Midbrain (tissue), 1 donor: ENCODE measurements around the gene SUSD4.
"Not testable (repeated sequence)": the region's sequence is repeated elsewhere in the genome, so short reads cannot be mapped to it uniquely, and the experiment has no call there.

Experiments used
- DNase-seq: peaks from one replicate; lab custom pipeline; 2025; lab: John Stamatoyannopoulos, UW

The SUSD4 gene

GRCh38 chr1:223363856-223364684, at the start of gene SUSD4:
TSS of gene SUSD4 (minus strand) at chr1:223364176. CDS start at chr1:223363425, 751 bp downstream.
- peak; percentile 67 for DNase-seq

- DNase-seq, result no peak
These were observed 49.2 kb upstream of the SUSD4 start for GRCh38 chr1:223413216-223413615.

GRCh38 chr1:223411710-223412109, 47.7 kb upstream of the SUSD4 start:
- no peak for DNase-seq

DNA sequence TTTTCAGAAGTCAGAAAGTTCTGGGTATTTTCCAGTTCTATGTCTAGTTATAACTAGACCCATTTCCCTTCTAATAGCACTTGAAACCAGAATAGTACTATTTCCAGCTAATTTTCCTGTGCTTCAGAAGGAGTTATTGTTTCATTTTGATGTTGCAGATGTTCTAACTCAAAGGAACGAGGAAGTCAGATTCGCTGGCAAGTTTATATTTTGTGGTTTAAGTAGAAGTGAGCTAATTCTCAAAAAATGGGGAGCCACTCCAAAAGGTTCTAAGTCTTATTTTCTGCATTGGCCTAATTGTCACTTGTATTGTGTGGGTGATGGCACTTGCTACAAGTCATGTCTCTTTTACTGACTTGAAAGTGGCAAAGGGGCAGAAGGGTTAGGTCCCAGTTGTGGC, 47.3 kb upstream of the SUSD4 start:
- no peak for DNase-seq

DNA sequence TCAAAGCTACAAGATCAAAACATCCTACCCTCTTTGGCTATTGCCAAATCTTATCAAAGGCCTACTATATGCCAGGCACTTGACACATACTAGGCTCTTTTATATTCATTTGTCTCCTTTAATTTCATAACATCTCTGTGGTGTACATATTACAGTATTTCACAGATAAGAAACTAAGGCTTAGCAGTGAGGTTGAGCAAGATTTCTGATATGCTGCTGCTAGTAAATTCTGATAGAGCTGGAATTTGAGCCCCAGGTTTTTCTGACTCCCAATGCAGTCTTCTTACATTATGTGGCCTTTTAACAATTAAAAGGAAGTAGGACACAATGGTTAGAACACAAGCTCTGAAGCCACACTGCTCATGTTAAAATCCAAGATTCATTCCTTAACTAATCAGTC, 46.1 kb upstream of the SUSD4 start:
- DNase-seq, result no peak

DNA sequence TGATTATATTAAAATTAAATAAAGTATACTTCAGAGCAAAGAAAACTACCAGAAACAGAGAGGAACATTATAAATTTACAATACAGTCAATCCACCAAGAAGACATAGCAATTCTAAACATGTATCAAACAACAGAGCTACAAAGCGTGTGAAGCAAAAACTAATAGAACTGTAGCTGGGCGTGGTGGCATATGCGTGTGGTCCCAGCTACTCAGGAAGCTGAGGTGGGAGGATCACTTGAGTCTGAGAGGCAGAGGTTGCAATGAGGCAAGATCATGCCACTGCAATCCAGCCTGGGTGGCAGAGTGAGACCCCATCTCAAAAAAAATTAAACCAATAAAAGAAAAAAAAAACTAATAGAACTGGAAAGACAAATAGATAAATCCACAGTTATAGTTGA, 41.5 kb upstream of the SUSD4 start:
- DNase-seq, result no peak

DNA sequence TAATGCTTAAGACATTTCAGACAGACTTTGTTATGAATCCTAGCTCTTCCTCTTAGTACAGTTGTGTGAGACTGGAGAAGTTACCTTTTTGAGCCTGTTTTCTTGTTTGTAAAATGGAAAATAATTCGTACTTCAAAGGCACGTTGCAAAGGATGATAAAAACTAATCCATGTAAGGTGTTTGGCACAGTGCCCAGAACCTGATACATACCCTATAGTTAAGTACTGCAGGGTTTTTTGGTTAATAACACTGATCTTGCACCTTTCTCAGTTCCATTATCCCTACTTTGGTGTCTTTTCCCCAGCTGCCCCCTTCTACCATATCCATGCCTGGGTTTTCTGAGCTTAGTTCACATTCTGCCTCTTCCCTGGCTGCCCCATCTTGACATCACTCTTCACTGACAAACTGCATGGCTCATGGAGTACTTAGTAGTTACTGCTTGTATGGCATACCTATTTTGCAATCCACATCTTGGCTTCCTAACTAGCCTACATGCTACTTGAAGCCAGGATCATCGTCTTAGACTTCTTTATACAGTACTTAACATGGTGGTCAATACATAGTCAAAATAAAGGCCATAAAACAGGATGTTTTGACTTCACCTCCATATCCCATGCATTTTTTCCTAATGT, 39.3 kb upstream of the SUSD4 start:
- no peak for DNase-seq

DNA sequence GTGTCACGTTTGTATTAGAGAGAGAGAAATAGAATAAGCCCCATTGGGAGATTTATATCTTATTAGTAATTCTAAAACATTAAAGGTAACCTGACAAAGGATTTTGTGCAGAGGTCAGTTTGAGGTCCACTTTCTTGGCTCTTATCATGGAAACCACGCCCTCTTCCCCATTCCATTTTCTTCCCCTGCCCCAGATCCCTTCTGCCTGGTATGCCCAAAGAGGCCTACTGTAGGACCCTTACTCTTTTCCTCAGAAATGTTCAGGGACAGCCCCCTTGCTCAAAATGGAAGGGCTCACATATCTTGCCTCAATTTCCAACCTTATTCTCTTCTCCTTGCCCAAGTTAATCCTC, 38.8 kb upstream of the SUSD4 start:
- no peak for DNase-seq

DNA sequence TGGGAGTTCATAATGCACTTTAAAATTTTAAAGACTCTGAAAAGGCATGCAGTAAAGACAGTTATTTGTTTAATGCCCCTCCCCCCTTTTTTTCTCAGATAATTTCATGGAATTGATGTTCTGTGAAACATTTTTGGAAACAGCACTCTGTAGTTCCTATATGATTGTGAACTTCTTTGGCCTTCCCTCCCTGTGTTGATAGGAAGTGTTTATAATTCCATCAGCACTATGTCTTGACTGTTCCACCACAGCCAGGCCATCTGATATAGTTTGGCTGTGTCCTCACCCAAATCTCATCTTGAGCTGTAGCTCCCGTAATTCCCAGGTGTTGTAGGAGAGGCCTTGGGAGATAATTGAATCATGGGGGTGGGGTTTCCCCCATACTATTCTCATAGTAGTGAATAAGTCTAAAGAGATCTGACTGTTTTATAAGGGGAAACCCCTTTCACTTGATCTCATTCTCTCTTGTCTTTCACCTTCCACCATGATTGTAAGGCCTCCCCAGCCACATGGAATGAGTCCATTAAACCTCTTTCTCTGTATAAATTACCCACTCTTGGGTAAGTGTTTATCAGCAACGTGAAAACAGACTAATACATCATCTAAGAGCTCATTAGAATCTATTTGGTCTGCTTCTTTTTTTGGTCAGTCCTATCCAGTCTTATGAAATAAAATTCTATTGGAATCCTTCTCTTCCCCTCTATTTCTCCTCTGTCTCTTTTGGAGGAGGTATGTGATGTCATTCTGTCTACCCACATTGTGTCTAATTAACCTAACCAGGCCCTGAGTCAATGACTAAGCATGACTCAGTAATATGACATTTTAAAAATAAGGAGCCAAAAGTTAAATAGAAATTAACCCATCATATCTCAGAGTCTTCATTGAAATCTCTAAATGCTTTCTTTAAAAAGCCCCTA, 38.2 kb upstream of the SUSD4 start:
- DNase-seq, result no peak

GRCh38 chr1:223399393-223399792, 35.4 kb upstream of the SUSD4 start:
- DNase-seq, result not testable (repeated sequence)

- no peak for DNase-seq
These were observed 30.7 kb upstream of the SUSD4 start for GRCh38 chr1:223394706-223395105.

DNA sequence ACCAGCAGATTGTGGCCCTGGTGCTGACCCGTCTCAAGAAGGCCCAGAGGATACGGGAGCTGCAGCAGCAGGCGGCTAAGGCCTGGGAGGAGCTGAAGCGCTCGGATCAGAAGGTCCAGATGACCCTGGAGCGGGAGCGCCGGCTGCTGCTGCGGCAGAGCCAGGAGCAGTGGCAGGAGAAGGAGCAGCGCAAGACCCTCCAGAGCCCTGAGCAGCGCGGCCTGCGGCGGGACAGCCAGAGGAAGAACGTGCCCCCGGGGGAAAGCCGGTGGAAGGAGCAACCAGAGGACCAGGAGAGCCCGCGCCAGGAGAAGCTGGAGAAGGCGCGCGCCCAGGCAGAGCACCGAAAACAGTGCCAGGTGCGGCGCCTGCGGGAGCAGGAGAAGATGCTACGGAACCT, 30.3 kb upstream of the SUSD4 start:
- DNase-seq, result no peak

DNA sequence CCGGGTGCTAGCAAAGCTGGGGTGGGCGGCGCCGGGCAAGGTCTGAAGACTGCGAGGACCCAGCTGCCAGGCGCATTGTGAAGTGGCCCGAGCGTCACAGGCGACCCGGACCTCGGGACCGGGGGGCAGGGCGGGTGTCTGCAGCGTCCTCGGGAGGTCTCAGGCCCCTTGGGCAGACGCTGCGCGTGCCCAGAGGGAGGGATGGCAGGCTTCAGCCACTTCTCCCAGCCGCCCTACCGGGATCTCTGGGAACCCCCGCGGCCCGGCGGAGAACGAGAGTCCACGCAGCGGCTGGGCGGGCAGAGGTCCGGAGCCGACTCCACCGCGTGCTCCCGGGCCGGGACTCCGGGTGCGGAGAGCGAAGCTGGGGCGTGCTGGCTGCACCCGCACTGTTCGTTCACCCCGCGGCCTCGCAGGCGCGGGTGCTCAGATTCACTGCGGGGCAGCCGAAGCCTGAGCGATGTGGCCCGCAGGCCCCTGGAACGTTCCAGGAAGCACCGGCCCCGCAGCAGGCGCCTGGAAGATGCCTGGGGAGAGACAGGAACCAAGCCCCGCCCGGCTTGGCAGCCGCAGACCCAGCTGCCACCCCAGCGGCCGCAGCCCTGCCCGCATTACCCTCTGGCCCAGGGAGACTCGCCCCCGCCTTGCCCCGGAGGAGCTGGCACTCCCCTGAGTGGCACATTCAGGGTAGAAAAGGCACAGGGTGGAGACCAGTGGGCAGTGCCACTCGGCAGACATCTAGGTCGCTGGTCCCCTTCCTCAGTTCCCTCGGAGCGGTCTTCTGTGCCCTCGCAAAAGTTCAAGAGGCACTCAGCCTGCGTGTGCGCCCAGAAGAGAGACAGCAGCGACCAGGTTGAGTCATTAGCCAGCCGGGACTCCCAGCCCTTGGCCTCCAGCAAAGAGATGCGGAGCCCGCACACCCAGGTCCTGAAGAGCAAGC, 29.6 kb upstream of the SUSD4 start, which contains the start of gene CCDC185:
Gene CCDC185, plus strand, starts transcription at position 141 of the 940 bp plus-strand sequence. Its CDS starts 61 bp downstream, at position 202.
- DNase-seq, result no peak

- no peak for DNase-seq
These were observed 26.6 kb upstream of the SUSD4 start for GRCh38 chr1:223390618-223391017.

DNA sequence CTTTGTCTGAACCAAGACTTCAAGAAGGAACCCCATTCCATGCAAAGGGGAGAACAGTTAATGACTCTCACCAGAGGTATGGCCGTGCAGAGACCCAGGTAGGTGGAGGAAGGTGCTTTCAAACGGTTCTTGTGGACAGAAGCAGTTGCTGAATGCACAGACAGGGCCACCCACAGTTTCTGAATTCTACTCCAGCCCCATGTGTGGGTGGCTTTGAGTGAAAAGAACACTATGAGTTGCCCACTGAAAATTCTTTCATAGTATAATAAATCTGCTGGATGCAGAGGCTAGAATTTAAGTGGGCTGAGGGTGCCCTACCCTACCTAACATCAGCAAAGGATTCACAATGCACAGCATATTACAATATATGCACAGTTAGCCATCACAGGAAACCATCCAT, 22.0 kb upstream of the SUSD4 start:
- no peak for DNase-seq

- DNase-seq, result no peak
These were observed 14.8 kb upstream of the SUSD4 start for GRCh38 chr1:223378754-223379153.

DNA sequence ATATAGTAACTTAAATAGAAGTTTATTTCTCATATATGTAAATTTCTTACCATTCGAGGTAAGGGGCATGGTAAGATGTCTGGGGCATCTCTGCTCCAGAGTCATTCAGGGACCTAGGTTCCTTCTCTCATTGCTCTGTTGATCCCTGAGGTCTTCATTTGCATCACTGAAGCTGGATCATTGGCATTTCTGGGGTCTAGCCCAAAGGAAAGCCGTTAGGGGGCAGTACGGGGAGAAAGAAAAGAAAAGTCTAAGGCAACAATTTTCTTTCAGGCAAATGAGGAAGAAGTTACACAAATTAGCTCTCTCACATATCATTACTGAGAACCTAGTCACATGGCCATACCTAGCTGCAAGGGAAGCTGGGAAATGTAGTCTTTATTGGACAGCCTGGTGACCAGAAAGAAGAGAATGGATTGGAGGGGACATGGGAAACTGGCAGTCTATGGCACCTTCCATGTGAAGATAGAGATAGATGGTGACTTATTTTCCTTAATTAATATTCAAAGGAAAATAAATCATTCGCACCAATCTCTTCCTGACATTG, 10.2 kb upstream of the SUSD4 start:
- DNase-seq, result no peak

GRCh38 chr1:223364685-223365382, 858 bp upstream of the SUSD4 start:
- DNase-seq, result no peak

DNA sequence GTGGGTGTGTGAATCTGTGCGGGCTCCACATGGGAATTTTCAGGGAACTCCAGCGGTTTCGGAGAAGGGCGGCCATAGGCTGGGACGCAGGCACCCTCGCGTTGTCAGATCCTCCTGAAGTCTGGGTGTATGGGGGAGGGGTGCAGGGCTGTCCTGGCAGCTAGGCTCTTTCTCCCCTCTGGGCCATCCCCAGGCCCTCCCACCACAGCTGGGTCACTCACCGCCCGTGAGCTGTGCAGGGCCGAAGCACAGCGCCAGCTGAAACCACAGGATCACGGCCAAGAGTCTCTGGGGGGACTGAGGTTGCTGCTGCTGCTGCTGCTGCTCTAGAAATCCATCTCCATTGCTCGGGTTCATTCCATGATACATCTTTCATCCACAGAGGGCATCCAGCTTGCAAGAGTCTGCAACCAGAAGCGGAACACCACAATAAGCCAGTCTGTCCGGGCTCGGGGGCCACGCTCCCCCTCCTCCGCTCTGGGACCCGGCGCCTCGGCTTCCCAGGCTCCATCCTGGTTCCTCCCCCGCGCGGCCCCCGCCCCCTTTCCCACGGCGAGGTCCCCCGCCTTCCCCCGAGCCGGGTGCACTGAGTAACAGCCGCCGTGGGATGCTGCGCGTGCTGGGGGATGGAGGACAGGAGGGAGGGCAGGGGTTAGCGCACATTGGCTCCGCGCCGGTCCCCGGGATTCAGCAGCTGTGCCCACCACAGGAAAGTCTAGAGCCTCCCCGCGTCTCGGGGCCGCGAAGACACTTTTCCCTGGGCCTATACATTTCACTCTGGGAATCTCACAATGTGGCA, 720 bp downstream of the SUSD4 start:
- DNase-seq, result no peak

DNA sequence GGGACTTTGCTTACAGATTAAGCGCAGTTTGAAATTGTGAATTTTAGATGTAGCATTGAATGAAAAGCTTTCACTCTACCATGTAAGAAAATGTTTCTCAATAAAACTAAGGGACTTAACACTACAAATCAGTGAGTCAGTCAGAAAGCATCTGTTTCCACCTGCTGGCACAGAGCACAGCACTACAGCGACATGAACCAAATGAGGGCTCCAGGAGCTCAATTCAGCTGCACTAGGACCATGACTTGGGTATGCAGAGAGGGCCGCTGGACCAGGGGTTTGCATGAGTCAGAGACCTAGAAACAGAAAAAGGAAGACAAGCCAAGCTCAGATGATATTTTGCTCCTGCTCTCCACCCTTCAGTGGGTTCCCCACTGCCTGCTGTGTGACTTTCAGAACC, 5.2 kb downstream of the SUSD4 start:
- DNase-seq, result no peak
